CD4-positive, alpha-beta T cell treated with Interleukin-6 at 100 ng/mL for 8 hours (primary cell): ENCODE results near the gene FGD4.

Experiments
- DNase-seq: peaks from one replicate; pipeline ENCODE4 v3.0.0-alpha.2; 2020; ENCODE audit warnings: mixed read lengths, low spot score

The FGD4 gene

DNA sequence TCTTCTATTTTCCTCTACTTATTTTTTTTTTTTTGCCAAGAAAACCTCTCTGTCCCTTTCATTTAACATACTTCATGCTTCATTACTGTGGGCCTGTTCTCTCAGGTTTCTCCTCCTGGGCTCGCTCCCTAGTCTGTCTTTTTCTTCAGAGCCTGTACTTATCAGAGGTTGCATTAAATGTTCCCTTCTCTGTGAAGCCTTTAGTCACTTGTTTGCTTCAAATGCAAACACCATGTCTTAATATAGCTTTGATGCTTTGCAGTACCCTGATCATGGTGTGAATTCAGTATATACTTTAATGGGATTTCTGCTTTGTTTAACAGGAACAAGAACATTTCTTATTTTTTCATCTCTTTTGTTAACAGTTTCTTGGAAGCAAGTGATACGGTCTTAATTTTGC is 207.1 kb downstream of the FGD4 start:
- DNase-seq, result no peak

DNA sequence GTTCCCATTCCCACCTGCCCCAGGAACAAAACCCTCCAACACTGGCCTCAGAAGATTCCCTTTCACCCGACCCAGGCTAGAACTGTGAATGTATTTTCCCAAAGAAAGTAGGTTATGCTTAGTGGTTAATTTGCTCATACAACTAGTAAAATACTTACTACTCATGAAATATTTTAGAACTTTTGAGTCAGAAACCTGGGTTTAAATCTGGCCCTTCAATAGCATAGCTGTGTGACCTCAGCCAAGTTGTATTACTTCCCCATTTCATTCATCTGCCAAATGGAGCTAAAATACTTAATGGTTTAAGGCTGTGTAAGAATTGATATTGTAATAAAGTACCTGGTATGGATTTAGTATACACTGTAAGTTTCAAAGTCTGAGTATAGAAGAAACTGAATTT is 210.6 kb downstream of the FGD4 start:
- no peak for DNase-seq

DNA sequence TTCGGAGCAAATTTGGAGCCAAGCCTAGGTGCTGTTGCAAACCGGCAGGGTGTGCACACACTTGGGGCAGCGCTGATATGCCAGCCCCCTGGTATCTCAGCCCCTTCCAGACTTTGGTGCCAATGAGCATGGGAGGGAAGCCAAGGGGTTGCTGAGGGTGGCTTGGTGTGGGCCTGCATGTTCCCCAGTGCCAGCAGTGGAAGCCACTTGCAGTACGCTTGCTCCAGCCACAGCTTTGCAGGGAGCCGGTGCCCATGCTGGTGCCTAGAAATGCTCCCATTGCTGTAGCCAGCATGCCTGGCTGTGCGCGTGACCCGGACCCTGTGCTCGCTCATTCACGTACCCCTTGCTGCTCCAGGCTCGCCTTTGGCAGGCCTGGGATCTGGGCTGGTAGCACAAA is 212.6 kb downstream of the FGD4 start:
- DNase-seq, result no peak

DNA sequence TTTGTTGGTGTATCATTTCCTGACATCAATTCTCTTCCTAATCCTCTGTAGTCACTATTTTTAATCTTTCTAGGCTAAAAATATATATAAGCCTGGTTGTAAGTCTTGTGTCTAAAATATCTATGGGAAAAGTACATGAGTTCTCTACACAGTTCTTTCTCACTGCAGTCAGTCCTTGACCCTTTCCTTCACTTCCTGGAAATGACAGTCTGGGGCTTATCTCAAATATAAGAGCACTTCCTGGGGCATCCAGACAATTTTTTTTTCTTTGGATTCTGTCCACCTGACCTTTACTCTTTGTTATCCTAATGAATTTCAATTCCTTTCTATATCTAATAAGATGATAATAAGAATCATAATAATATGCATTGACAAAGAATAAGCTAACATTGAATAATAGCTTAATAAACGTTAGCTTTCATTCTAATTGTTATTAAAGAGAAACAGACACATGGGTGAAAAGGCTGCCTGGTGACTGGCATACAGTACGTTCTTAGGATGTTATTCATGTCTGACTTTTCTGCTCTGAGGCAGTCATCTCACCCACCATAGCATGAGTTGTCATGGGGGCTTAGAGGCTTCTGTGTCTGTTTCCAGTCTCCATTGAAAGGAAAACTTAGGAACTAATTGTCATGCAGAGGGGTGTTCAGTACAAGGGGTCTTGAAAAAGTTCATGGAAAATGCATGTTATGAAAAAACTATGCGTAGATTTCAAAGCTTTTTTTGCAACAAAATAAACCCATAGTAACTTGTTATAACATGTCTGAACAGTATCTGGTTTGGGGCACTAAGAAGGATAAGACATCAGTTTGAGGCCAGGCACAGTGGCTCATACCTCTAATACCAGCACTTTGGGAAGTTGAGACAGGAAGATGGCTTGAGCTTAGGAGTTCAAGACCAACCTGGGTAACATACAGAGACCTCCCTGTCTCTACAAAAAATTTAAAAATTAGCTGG is 213.6 kb downstream of the FGD4 start:
- no peak for DNase-seq

DNA sequence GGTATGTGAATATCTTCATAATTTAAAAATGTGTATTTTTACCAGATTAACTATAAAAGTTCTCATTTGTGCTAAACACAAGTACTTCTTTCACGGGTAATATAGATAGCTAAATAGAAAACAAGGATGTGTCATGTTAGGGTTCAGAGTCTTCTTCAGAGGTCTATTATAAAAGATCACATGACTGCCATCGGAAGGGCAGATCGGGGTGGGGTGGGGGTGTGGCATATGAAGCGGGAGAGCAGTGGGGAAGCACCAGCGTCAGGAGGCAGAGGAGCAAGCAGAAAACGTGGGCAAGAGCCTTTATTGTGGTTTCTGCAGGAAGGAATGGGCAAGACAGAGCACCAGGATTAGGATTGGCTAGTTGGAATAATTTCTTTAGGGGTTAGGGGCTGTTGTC is 216.1 kb downstream of the FGD4 start:
- no peak for DNase-seq

DNA sequence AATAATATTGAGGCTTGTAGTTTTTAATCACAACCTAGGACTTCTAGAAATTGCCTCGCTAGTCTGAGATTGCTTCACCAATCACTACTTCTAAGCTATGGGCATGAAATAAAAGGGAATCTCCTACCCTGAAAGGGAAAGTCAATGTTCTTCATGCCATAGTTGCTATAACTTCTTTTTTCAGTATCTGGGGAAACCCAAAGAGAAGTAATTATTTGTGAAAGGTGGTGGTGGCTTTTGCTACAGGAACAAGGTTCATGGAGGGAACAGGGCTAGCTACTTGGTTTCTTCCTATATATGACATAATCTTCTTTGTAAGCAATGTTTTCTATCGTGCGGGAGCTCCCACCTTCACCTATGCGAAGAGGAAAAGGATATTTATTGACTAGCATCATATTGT is 218.2 kb downstream of the FGD4 start:
- no peak for DNase-seq

DNA sequence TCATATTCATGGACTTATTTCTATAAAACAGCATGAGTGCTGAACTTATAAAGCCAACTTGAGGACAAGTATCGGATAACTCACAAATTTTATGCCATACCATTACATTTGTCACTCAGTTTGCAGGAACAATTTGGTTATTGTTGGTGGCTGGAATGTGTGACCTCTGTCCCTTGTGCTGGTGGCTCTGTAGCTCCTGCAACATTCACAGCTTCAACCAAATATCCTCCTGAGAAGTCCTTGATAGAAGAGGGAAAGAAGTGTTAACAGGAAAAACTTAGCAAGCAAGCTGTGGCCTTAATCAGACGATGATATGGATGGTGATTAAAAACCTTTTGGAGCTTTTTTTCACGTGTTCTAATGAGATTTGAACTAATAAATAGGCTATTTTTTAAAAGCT is 218.8 kb downstream of the FGD4 start:
- no peak for DNase-seq

DNA sequence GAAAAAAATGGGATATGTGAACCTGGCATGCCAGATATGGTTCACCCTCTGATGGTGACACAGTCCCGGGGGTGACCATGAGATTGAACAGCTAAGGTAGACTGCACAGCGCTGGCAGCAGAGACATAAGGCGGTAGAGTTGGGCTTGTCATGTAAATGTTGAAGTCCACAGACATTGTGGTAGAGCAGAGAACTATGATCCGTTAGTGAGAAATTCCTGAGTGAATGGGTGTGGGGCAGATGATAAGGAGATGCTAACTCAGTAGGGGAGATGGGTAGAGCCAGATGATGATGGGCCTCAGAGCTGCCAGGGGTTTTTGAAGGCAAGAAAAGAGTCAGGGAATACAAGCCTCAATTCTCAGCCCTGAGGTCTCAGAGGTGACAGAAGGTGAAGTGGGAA is 228.6 kb downstream of the FGD4 start:
- DNase-seq, result no peak

DNA sequence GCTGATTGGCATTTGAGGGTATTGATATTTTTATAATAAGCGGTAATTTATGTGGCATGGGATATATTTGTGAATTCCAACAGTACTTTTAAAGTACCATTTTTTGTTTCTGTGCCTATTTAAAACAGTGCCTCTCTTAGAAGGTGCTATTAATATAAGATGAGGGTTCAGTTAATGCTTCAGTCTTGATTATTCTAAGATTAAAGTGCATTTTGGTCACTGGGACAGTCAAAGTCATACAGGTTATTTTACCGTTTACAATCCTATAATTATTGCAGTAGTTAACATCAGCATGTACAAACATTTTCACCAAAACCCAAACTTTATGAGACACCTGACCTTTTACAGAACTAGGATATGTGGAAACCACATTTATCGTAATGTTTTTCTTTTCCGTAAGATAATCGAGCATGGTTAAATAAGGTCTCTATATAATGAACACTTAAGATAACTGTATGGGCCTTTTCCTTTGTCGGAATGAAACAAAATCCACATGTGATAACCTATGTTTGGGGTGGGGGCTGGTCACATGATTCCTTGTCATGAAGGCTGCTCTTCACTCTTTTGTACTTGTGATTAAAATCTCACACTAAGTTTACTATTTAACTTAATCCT is 242.0 kb downstream of the FGD4 start:
- DNase-seq, result no peak

DNA sequence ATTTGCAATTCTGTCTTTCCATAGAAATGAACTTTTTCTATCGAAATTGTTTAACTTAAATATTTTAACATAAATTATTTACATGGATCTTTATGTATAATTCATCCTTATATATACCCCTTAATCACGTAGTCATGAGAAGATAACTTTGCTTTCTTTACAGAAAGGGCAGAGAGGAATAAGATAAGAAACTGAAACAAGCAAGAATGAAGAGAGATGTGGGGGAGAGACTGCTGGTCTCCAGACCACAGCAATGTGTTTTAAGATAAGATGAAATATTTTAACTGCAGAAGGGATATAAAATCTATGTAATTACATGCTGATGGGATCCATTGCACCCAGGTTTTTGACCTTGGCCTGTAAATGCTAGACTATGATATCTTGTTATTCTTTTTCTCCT is 245.1 kb downstream of the FGD4 start:
- DNase-seq, result no peak

DNA sequence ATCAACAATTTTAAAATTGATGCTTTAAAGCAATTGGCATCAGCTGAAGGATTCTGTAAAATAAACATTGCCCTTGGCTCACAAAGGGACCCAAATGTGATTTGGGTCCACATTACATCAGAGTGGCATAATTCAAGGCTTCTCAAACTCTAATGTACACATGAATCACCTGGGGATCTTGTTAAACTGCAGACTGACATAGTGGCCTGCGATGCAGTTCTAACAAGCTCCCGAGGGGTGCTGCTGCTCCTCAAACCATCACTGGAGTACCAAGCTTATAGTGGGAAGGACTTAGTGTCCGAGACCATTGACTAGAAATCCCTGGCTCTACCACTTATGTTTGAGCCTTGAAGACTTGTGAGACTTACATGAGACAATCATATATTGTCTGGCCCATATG is 247.9 kb downstream of the FGD4 start:
- DNase-seq, result no peak

DNA sequence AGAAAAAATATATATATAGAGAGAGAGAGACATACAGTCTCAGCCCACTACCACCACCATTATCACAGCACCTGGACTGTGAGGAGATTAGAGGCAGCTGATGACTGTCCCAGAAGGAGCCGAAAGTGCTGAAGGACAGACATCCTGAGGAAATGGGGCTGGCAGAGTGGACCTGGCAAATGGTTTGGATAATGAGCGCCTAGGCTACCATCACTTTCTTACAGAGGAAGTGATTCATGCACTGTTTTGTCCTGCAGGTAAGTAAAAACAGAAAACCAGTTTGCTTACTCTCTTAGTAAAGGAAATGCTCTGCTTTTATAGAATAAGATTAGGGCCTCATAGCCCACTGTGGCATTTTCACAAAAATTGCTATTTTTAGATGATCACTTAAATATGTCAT is 251.2 kb downstream of the FGD4 start:
- no peak for DNase-seq

DNA sequence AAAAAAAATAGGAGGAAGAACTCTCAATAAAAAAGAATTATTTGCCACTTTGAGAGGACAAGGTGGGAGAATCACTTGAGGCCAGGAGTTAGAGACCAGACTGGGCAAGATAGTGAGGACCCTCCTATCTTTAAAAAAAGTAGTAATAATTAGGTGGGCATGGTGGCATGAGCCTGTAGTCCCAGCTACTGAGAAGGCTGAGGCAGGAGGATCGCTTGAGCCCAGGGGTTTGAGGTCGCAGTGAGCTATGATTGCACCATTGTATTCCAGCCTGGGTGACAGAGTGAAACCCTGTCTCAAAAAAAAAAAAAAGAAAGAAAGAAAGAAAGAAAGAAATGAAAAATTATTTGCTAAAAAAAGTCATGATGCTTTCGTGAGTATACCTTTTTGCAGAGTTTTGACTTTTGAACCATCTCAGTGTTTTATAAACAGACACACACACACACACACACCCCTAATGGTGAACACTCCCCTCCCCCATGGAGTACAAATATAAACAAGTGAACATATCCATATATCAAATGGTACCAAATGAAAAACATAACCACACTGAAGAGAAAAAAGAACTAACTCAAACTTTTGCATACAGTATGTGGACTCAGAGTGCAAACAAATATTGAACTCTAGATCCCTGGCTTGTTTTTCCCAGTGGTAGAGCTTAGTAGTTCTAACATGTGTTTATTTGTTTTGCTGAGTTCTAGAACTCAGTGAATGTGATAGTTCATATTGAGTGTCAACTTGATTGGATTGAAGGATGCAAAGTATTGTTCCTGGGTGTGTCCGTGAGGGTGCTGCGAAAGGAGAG is 252.0 kb downstream of the FGD4 start:
- no peak for DNase-seq

DNA sequence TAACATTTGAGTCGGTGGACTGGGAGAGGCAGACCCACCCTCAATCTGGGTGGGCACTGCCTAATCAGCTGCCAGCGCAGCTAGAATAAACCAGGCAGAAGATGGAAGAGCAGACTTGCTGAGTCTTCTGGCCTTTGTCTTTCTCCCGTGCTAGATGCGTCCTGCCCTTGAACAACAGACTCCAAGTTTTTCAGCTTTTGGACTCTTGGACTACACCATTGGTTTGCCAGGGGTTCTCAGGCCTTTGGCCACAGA is 252.5 kb downstream of the FGD4 start:
- no peak for DNase-seq

DNA sequence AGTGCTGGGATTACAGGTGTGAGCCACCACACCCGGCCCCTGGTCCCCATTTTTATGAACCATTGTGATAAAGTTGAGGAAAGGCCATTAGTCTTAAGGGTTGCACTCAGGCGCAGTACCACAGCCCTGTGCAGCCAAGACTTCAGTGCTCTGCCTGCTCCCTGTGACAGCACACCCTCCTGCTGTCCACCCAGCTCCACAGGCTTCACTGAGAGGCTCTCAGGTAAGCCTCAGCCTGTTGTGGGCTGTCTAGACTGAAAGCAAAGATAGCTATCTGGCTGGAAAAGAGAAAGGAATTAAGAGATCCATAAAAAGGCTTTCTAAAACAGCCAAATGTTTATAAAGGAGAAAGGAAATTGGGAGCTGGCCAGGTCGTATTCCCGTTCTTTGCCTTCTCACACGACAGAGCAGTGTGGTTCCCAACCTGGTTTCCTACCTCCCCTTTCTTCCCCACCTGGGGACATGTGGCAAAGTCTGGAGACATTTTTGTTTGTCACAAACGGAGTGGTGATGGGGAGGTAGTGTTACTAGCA is 260.6 kb downstream of the FGD4 start:
- no peak for DNase-seq

DNA sequence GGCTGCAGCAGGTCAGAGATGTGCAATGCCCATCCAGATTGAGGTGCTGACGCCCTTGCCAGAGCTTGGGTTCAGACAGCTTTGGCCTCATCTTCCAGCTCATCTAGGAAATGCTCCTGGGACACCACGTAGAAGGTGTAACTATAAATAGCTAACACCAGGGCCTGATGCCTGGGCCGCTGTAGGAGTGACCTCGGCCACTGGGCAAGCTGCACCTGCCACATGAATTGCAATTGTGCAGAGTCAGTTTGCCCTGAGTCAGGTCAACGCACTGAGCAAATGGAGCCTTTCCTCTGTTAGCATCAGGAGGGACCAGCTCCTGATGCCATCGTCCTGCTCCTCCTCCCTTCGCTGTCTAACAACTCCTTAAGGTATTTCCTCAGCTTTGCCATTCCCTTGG is 262.3 kb downstream of the FGD4 start:
- no peak for DNase-seq

DNA sequence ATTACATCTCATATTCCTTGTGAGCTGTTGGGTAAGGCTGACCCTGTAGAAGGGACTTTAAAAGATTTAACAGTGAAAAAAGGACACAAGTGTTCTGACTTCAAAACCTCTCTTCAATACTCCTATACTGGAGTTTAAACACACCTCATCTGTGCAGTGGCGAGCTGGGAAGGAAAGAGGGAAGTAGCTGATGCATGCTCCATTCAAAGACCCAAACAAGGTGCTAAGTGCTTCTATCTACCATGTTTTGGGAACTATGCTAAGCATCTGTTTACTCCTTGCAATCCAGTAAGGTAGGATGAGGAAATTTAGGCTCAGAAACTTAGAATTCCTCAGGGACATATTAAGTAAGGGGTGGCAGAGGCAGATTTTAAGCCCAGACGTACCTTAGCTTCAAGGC is 263.3 kb downstream of the FGD4 start:
- DNase-seq, result no peak

DNA sequence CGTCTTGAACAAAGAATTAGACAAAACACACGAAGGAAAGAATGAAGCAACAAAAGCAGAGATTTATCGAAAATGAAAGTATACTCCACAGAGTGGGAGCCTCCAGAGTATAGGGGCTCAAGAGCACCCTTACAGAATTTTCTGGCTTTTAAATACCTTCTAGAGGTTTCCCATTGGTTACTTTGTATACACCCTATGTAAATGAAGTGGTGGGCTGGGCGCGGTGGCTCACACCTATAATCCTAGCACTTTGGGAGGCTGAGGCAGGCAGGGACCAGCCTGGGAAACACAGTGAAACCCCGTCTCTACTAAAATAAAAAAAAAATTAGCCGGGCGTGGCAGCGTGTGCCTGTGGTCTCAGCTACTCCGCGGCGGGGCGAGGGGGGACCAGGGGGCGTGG is 266.7 kb downstream of the FGD4 start:
- no peak for DNase-seq

DNA sequence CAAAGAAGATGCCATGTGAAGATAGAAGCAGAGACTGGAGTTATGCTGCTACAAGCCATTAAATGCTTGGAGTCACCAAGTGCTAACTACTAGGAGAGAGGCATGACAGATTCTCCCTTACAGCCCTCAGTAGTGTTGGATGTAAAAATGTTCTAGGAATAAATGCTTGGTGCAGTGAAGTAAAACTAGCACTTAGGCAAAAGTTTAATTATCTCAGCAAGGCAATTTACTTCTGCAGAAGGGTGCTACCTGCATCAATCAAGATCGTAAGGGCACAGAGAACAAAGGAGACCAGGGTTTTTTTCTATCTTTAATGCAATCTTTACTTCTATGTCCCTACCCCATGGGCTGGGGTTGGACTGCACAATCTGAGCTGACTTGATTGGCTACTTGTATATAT is 270.2 kb downstream of the FGD4 start:
- no peak for DNase-seq

DNA sequence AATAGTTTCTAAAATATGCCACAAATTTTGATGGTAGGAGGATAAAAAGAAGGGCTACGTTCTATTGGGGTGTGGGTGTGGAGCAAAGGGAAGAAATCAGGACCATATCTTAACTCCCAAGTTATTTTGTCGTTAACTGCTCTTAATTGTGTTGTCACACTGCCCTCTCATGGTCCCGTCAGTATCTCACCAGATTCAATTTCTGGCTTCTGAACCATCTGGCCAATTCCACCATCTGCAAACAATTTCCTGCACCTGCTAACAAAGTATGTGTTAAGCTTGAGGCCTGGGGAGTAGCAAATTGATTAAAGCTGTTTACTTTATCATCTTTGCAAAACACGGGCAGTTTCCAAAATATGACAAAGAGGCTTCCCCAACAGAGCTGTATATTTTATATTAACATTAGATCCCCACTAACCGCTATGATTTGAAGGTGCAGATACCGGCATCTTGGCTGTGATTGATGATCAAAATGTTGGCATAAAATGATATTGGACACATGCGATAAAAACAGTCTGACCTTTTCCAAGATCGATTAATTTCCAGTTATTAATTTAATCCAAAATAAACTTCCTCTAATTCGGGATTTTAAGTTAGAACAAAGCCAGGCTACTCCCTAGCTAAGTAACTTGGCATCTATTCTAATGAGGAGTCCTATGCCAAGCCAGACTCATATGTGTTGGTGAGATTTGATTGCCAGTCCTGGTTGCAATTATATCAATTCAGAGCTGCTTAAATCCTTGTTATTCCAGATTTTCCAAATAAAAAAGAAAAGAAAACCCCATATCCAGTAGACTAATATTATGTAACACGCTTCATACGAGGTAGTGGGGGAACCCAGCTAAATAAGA is 272.8 kb downstream of the FGD4 start:
- DNase-seq, result no peak

DNA sequence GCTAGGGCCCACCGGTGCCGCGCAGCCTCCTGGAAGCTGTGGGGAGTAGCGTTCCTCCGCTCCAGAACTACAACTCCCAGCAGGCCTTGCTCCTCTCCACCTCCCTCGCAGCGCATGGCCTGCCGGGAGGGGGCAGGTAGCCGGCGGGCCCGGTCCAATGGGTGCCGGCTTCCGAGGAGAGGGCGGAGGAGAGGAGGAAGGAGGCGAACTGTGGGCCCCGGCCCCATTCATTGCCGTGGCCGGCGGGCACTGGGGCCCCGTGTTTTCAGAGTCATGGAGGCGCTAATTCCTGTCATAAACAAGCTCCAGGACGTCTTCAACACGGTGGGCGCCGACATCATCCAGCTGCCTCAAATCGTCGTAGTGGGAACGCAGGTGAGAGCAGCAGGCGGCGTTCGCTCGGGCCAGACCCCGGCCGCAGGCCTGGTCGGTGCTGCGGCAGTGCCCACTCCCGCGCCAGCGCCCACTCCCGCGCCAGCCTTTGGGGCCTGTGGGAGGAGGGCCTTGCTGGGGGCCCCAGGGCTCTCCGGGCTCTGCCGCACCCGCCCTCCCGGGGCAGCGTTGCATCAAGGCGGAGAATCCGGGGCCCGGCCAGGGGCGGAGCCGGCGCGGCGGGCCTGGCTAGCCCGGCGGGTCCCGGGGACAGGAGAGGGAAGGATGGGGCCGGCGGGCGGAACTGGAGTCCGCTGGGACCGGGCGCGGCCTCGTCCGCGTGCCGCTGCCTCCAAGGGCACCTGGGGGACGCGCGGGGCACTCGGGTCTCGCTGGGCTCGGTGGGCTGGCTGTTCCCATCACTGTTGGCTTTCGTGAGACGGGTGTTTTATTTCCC is 279.9 kb downstream of the FGD4 start, which contains the start of gene DNM1L:
DNM1L (plus strand) TSS at position 211 of the 829 bp plus-strand sequence; CDS start at position 274, 63 bp downstream.
- DNase-seq, result peak; percentile 91
